HG03521 (cell line): ENCODE measurements around the gene TXNDC11.
"Not testable (repeated sequence)": the region's sequence is repeated elsewhere in the genome, so short reads cannot be mapped to it uniquely, and the experiment has no call there.

Source experiments
- ATAC-seq: cut with Tn5 transposase; IDR thresholded peaks from one replicate; pipeline ENCODE4 v1.9.1; 2021; ENCODE audit warnings: mild to moderate bottlenecking, moderate library complexity; ENCODE audit not compliant: unreplicated experiment

TXNDC11 gene, protein sequence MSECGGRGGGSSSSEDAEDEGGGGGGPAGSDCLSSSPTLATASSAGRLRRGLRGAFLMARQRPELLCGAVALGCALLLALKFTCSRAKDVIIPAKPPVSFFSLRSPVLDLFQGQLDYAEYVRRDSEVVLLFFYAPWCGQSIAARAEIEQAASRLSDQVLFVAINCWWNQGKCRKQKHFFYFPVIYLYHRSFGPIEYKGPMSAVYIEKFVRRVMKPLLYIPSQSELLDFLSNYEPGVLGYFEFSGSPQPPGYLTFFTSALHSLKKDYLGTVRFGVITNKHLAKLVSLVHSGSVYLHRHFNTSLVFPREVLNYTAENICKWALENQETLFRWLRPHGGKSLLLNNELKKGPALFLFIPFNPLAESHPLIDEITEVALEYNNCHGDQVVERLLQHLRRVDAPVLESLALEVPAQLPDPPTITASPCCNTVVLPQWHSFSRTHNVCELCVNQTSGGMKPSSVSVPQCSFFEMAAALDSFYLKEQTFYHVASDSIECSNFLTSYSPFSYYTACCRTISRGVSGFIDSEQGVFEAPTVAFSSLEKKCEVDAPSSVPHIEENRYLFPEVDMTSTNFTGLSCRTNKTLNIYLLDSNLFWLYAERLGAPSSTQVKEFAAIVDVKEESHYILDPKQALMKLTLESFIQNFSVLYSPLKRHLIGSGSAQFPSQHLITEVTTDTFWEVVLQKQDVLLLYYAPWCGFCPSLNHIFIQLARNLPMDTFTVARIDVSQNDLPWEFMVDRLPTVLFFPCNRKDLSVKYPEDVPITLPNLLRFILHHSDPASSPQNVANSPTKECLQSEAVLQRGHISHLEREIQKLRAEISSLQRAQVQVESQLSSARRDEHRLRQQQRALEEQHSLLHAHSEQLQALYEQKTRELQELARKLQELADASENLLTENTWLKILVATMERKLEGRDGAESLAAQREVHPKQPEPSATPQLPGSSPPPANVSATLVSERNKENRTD

DNA sequence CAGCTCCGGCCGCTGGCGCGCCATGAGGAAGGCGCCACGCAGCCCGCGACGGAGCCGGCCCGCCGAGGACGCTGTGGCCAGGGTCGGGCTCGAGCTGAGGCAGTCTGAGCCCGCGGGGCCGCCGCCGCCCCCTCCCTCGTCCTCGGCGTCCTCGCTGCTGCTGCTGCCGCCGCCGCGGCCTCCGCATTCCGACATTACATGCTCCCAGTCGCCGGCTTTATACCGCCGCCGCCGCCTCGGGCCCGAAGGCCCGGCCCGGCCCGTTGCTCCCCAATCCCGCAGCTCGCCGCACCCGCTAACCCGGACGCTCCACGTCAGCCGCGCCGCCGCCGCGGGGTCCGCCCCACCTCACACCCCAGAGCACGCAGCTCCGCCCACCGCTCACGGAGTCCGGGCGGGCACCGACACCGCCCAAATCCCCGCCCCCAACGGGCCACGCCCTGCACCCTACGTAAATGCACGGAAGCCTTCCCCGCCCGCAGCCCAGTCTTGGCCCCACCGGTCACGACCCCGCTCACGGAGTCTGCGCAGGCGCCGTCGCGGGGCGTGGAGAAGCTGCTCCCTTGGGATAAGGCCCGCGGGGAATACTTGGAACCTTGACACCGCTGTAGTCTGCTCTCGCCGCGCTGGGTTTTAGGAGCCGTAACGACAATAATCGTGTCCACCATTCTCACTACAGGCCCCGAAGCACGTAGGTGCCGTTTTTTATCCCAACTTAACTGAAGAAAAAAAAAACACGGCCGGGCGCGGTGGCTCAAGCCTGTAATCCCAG lies at the start of gene TXNDC11:
Gene TXNDC11 (minus strand): TSS at position 322 of the 772 bp plus-strand sequence. CDS start 127 bp downstream, at position 195.
- ATAC-seq = peak; percentile 92

DNA sequence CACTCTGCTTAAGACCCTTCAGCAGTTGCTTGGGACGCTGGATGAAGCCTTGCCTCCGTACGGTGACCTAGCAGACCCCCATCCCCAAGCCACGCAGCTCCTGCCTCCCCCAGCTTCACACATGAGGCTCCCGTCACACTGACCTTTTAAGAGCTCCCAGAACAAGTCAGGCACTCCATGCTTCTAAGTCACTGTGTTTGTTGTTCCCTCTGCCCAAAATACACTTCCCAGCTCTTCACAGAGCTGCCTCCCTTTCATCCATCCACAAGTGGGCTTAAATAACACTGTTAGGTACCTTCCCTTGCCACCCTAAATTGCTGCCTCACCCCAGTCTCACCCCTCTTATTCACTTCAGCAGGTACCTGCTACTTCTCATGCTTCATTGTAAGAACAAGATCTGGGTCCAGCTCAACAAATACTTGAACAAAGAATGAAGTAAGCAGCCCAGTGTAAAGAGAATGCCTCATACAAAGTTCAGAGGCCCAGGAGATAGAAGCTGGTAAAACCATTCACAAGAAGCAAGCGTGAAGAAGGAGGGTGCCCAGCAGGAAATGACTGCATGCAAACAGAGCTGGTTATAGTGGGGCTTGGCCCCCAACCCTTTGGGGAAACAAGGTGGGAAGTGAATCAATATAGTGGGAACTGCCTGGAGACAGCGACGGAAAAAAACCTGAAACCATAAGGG lies 48.6 kb upstream of the TXNDC11 start:
- no peak for ATAC-seq

DNA sequence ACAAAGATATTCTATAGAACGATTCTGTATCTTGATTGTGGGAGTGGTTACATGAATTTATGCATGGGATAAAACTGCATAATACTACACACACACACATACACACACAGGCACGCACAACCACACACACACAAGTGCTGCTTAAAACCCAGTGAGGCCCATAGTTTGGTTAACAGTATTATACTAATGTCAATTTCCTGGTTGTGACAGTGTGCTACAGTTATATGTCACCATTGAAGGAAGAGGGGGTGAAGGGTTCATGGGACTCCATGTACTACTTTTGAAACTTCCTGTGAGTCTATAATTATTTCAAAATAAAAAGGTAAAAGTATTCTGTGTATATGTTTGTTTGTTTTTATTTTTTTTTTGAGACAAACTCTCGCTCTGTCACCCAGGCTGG lies 46.3 kb upstream of the TXNDC11 start:
- no peak for ATAC-seq

DNA sequence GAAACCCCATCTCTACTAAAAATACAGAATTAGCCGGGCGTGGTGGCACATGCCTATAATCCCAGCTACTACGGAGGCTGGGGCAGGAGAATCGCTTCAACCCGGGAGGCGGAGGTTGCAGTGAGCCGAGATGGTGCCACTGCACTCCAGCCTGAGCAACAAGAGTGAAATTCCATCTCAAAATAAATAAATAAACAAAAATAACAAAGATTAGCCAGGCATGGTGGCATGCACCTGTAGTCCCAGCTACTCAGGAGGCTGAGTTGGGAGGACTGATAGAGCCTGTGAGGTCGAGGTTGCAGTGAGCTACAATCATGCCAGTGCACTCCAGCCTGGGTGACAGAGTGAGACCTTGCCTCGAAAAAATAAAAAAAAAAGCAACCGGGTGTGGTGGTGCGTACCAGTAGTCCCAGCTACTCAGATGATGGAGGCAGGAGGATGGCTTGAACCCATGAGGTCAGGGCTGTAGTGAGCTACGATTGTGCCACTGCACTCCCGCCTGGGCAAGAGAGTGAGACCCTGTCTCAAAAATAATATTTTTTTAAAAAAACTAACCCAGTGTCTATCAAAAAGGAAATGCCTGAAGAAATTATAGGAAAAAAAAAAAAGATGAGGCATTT lies 42.4 kb upstream of the TXNDC11 start:
- not testable (repeated sequence) for ATAC-seq

DNA sequence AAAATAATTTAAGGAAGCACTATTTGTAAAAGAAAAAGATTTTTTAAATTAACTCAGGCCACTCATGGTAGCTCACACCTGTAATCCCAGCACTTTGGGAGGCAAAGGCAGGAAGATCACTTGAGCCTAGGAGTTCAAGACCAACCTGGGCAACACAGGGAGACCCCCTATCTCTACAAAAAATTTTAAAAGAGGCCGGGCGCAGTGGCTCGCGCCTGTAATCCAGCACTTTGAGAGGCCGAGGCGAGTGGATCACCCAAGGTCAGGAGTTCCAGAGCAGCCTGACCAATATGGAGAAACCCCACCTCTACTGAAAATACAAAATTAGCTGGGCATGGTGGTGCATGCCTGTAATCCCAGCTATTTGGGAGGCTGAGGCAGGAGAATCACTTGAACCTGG lies 41.7 kb upstream of the TXNDC11 start:
- ATAC-seq = not testable (repeated sequence)

DNA sequence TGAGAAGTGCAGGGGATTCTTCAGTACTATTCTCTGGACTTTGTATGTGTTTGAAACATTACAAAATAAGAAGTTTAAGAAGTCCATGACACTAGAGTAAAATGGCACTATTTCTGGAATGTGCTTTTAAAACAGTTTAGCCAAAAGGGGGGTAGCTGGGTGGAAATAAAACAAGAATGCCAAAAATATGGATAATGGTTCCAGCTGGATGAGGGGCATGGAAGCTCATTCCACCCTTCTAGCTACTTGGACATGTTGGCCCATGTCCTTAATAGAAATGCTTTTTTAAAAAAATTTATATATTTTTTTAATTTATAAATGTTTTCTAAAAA lies 41.3 kb upstream of the TXNDC11 start:
- ATAC-seq = no peak

DNA sequence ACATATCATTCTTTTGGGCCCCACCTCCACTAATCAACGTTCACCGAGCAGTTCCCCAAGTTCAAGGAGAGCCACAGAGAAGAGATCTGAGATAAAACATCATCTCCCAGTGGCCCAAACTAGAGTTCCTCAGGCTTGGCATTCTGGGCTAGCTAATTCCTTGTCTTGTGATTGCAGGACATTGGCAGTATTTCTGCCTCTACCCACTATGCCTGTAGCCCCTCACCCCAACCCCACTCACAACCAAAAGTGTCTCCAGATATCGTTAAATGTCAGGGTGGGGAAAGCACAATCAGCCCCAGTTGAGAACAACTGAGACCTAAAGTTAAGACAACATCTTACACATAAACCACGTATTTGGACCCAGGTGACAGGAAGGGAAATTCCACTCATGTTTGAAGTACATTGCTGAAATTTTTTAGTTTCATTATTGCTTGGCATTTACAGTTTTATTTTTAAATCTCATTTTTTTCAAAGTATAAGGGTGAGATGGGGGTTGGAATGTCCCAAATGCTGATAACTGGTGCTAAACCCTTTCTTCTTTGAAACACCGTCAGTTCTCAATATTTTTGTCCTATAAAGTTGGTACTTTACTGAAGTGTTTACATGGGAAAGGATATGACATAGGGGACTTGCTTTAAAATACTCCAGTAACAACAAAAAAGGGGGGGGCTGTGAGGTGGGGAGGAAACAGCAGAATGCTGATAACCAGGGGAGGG lies 40.8 kb upstream of the TXNDC11 start:
- peak; percentile 32 for ATAC-seq

DNA sequence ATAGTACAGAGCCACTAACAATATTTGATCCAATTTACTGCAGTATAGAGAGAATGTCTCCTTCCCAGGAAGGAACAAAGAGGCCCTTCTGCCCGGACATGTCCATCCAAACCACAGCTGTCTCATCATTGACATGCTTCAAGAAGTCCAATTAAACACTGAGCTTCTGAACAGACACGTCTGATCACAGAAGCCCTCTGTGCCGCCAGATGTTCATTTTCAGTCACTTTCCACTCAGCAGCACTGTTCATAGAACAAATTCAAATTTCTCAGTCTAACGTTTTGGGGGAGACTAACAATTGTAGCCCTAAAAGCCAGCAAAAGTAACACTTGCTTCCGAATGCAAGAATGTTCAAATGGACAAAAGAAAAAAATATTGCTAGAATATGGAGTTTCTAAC lies 39.1 kb upstream of the TXNDC11 start:
- no peak for ATAC-seq

DNA sequence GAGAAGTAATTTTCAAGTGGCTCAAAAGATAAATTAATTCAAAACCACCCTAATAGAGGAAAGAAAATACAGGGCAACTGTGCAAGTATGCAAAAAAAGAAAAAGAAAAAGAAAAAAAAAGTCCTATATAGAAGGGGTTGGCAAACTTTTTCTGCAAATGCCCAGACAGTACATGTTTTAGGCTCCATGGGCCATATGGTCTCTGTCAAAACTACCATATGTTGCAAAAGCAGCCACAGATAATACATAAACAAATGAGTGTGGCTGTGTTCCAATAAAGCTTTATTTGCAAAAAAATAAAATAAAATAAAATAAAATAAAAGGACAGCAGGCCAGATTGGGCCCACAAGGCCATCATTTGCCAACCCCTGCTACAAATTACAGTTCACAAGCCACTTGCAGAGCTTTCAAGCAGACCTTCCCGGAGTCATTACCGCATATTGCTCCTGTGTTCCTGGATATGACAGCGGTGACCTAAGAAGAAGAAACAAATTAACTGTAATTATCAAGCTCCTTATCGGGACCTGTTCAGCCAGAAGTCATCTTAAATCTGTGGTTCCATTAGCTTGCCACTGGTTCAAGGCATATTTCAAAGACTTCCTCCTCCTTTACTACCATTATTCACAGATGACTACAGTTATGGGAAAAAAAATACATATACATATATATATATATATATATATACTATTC lies 38.5 kb upstream of the TXNDC11 start:
- no peak for ATAC-seq

DNA sequence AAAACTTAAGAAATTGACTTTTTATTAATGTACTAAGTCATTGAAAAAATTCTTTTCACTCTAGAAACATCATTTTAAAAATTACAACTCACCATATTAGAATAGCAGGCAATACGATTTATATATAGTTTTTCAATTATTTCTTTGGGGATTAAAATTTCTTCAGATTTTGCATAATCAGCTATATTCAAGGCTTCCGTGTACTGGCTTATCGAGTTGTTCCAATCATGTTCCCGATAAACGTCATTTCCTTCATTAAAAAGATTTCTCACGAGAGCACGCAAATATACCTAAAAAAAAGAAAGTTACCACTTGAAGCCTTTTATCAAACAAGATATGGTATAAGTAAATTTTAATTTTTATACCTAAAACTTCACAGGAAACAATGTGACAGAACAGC lies 36.4 kb upstream of the TXNDC11 start:
- ATAC-seq = no peak

DNA sequence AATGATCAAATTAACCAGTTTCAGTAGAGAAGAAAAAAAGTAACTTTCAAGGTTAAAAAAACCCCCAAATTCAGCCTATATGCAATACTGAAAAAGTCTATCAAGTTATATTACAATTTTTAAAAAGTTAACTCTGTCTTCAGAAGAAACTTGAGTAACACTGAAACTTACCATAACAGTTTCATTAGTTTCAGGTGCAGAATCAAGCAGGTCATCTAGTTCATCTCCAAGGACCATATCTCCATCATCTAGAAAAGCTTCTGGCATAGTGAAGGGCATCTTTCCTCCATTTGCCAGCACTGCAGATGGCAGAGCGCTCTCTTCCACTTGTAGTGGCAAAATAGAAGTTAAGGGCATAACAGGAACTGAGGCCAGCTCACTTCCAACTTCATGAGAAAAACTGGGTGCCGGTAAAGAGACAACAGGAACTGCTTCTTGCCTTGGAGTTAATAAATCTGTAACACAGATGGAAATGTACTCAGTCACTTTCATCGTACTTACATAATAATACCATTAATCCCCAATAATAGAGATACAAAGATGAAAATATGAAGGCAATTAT lies 31.5 kb upstream of the TXNDC11 start:
- no peak for ATAC-seq

DNA sequence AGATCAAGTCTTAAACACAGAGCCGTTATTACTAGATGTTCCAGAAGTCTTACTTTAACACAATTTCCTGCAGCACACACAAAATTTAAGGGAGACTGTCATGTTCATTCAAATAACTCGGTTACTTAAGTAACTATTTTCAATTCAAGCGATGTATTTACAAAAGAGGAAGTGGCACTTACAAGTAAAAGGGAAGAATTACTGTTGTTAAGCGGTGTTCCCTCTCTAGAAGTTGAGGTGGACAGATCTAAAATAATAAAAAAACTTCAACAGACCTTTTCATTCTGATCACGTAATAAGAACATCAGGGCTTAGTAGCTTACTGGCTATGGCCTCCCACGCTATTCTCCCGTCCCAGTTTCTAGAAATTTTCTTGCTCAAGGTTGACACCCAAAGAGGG lies 26.2 kb upstream of the TXNDC11 start:
- no peak for ATAC-seq

DNA sequence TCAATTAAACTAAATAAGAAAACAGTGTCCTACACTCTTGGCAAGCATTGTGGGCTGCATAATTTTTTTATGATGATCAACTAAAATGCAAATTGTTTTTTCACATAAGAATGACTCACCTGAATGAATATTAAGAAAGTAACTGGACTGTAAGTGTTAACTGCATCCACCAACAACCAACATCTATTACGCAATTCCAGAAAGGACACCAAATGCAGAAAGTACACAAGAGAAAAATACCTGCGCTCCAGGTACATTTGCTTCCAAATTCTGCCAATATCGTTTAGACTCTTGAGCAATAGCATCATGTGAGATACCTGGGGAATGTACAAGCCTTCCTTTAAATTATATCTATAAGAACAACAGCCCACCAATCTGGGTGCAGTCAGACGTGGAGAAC lies 19.8 kb upstream of the TXNDC11 start:
- ATAC-seq = no peak

DNA sequence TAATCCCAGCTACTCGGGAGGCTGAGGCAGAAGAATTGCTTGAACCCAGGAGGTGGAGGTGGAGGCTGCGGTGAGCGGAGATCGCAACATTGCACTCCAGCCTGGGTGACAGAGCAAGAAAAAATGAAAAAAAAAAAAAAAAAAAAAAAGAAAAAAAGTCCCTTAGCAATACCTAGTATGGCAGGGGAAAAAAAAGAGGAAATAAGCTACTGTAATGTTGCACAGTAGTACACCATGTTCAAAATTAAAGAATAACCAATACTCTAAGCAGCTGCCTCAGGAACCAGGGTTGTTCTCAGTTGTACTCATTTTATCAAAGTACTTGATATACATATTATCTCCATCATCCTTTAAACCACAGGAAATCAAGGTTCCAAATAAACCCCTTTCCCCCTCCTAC lies 17.3 kb upstream of the TXNDC11 start:
- ATAC-seq = no peak

DNA sequence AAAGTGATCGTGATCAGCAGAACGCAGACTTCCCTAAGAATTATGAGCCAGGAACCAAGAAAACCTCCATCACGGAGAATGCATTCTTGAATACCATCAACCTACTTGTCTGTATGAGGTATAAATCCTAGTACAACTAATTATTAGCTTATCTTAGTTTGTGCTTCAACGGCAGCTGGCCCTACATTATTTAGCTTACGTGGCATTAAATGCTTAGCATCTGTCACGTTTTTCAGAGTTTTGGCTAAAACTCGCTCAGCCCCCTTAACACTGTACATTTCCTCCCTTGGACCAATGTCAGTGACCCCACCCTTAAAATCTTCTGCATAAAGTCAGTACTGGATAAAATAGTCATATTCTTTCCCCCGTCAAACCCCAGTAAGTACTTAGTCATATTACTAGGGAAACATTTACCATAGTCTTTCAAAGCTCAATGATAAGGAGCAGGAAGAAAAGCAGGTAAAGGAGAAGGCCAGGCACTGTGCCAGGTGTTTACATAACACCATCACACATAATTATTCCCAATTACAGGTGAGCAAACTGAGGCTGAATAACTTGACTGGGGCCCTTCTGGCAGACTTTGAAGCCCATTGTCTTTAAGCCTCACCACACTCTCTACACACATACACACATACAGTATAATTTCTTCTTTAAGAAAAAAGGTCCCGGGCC lies 16.6 kb upstream of the TXNDC11 start:
- no peak for ATAC-seq

DNA sequence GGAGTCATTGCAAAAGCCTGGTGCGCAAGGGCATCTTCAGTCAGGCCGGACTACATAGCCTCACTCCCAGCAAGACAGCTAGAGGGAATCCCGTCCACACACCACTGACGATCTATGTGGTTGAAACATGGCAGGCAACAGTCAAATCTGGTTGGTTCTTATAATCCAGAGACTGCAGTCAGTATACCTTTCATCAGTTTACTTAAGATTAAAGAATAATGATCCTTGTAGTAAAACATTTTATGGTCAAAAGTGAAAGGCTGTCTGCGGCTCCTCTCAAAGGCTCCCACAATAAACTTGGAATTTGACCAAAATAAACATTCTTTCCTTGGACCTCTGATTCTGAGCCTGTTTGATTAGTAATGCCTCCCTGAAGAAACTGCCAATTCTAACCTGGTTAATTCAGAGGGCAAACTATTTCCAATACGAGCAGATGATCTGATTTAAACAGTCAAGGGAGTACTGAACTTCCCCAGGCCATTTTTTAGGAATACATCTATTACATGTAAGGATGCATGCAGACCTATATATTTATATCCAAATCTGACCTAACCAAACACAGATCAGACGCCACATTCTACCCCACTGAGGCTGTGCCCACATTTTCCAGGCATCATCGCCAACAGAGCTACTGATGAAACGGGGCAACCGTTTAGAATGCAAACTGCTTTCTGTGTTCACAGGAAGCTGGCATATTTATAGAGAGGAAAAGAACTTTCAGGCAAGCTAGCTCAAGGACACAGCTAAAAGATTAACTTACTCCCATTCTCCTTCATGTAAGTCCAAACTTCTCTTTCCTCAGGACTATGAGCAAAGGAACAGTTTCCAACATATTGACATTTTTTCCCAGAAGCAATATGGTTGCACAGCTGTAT lies 15.3 kb upstream of the TXNDC11 start:
- no peak for ATAC-seq

DNA sequence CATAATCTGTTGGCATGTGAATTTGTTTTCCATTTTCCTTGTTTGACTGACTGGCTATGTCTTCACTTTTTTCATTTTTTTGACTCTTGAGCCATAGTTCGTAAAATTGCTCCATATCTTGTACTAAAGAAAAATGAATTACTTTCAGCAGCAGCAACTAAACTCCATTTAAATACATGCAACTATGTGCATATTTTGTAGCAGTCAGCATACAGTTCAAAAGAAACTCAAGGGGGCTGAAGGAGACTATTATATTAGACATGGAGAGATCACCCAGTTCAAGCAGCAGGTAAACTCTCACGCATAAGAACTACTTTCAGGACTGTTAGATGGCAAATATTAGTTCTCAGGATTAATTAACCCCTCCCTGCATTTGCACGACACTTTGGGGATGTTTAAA lies 13.6 kb upstream of the TXNDC11 start:
- ATAC-seq = no peak
